ENCODE measurements around the gene CRYBG1. TPM values are rescaled to one million over a fixed set of nuclear protein-coding genes. Genes with fewer than 3 reads are reported as not detected.

The CRYBG1 gene
- total and polyA plus RNA-seq, 10 of the 15 experiments (the other 5 are each of a cell fraction or from before 2014, with no cell fraction given), result 6.5 to 57.0 (median 25.2) TPM

DNA sequence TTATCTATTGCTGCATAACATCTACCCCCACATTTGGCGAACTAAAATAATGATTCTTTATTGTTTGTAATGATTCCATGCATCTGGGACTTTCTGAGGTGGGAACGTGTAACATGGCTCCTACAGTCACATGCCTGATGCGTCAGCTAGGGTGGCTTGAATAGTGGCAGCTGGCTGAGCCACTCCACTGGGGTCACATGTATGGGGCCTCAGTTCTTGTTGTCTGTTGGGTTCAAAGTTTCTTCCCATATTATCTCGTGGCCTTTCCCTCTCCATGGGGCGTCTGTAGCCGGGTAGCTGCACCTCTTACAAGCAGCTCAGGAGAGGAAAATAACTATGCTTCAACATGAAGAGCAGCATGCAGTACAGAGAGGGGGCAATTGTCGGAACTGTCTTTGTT is 69.9 kb downstream of the CRYBG1 start:
- WGBS (ENCODE audit: insufficient coverage, insufficient replicate concordance, low lambda C conversion rate, missing lambda C conversion rate), result 41% methylated on average over 7 of the region's 7 CpGs
- CTCF ChIA-PET, result no interaction called here
- BruUV-seq (replicated peaks), result no TSS peak
- H3K9ac ChIP-seq (ENCODE audit: control insufficient read depth, insufficient read depth, low read length), result no peak overlapping the region
- no peak overlapping the region for H2AFZ ChIP-seq (ENCODE audit: control insufficient read depth, low read depth, low read length)
- H3K9me3 ChIP-seq (replicated peaks; ENCODE audit: control insufficient read depth, insufficient read depth, low read length), result no peaks in the 10 kb centered on the region
- SMC1A ChIA-PET (ENCODE audit: uncharacterized antibody, unreplicated experiment), result no interaction called here
- in situ Hi-C loops (cut with MboI) (no loop called here), intact Hi-C loops (cut with micrococcal nuclease; ENCODE audit: unreplicated experiment) (no loop called here)
- no peaks in the 10 kb centered on the region for H4K20me1 ChIP-seq (ENCODE audit: control insufficient read depth, insufficient read depth)
- H3K27ac ChIP-seq (ENCODE audit: control insufficient read depth, insufficient read depth), result no peak overlapping the region
- RAD21 ChIA-PET (ENCODE audit: unreplicated experiment), result no interaction called here
- H3K4me3 ChIP-seq, result no peak overlapping the region
- no peak for DNase-seq (ENCODE audit: low read depth, low spot score)
- FAIRE-seq, result no peak
- no peak for ATAC-seq
- no peaks in the 10 kb centered on the region for H3K79me2 ChIP-seq (ENCODE audit: control insufficient read depth, insufficient read depth, low read length)
- H3K27me3 ChIP-seq (replicated peaks in 1 of 2; ENCODE audit: control insufficient read depth in 2 of 2, insufficient read depth in 2 of 2, low read length in 1 of 2), result peaks cover 2 to 3% of the 10 kb centered on the region in 2 experiments; a peak in 1 of 4 replicates
- no peaks in the 10 kb centered on the region for H3K4me1 ChIP-seq (ENCODE audit: control insufficient read depth, insufficient read depth, low read length)
- POLR2A ChIA-PET, result no interaction called here
- H3K4me2 ChIP-seq (ENCODE audit: control insufficient read depth, insufficient read depth), result no peak overlapping the region
- no peaks in the 10 kb centered on the region for H3K36me3 ChIP-seq (ENCODE audit: control insufficient read depth in 2 of 2, insufficient read depth in 2 of 2, low read length in 1 of 2)
- TF ChIP-seq NFIC (IDR thresholded peaks at IDR 0.05; ENCODE audit: low read depth, low read length) (no peak), SUPT20H (IDR thresholded peaks at IDR 0.05; ENCODE audit: borderline replicate concordance, control insufficient read depth, low read depth, low read length) (no peak), POU2F2 (IDR thresholded peaks at IDR 0.05; ENCODE audit: borderline replicate concordance, low read depth, low read length) (no peak), CBFB (IDR thresholded peaks at IDR 0.05; ENCODE audit: low read depth) (no peak), EP300 (IDR thresholded peaks at IDR 0.05; ENCODE audit: borderline replicate concordance in 1 of 2, control insufficient read depth in 1 of 2, low read depth in 2 of 2, low read length in 2 of 2) (no peak), IKZF1 (conservative IDR thresholded peaks at IDR 0.05) (no peak), ZNF217 (IDR thresholded peaks at IDR 0.05) (no peak)
- TF ChIP-seq, protein P1, sequence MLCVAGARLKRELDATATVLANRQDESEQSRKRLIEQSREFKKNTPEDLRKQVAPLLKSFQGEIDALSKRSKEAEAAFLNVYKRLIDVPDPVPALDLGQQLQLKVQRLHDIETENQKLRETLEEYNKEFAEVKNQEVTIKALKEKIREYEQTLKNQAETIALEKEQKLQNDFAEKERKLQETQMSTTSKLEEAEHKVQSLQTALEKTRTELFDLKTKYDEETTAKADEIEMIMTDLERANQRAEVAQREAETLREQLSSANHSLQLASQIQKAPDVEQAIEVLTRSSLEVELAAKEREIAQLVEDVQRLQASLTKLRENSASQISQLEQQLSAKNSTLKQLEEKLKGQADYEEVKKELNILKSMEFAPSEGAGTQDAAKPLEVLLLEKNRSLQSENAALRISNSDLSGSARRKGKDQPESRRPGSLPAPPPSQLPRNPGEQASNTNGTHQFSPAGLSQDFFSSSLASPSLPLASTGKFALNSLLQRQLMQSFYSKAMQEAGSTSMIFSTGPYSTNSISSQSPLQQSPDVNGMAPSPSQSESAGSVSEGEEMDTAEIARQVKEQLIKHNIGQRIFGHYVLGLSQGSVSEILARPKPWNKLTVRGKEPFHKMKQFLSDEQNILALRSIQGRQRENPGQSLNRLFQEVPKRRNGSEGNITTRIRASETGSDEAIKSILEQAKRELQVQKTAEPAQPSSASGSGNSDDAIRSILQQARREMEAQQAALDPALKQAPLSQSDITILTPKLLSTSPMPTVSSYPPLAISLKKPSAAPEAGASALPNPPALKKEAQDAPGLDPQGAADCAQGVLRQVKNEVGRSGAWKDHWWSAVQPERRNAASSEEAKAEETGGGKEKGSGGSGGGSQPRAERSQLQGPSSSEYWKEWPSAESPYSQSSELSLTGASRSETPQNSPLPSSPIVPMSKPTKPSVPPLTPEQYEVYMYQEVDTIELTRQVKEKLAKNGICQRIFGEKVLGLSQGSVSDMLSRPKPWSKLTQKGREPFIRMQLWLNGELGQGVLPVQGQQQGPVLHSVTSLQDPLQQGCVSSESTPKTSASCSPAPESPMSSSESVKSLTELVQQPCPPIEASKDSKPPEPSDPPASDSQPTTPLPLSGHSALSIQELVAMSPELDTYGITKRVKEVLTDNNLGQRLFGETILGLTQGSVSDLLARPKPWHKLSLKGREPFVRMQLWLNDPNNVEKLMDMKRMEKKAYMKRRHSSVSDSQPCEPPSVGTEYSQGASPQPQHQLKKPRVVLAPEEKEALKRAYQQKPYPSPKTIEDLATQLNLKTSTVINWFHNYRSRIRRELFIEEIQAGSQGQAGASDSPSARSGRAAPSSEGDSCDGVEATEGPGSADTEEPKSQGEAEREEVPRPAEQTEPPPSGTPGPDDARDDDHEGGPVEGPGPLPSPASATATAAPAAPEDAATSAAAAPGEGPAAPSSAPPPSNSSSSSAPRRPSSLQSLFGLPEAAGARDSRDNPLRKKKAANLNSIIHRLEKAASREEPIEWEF (IDR thresholded peaks at IDR 0.05; ENCODE audit: insufficient replicate concordance, low read depth, low read length), result no peak
- TF ChIP-seq, protein P2, sequence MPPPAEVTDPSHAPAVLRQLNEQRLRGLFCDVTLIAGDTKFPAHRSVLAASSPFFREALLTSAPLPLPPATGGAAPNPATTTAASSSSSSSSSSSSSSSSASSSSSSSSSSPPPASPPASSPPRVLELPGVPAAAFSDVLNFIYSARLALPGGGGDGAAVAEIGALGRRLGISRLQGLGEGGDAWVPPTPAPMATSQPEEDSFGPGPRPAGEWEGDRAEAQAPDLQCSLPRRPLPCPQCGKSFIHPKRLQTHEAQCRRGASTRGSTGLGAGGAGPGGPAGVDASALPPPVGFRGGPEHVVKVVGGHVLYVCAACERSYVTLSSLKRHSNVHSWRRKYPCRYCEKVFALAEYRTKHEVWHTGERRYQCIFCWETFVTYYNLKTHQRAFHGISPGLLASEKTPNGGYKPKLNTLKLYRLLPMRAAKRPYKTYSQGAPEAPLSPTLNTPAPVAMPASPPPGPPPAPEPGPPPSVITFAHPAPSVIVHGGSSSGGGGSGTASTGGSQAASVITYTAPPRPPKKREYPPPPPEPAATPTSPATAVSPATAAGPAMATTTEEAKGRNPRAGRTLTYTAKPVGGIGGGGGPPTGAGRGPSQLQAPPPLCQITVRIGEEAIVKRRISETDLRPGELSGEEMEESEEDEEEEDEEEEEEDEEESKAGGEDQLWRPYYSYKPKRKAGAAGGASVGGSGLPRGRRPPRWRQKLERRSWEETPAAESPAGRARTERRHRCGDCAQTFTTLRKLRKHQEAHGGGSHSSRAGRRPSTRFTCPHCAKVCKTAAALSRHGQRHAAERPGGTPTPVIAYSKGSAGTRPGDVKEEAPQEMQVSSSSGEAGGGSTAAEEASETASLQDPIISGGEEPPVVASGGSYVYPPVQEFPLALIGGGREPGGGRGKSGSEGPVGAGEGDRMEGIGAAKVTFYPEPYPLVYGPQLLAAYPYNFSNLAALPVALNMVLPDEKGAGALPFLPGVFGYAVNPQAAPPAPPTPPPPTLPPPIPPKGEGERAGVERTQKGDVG (CRISPR knock-in tag; IDR thresholded peaks at IDR 0.05), result no peak
